HUES6 (cell line): Measurements from ENCODE around the gene TET2.

Experiments
- H3K27ac ChIP-seq: 2 replicates; pipeline ENCODE4 v1.7.0; 2013; ENCODE audit warnings: low read depth, mild to moderate bottlenecking, low read length, inconsistent platforms
- H3K27me3 ChIP-seq: 2 replicates; pipeline ENCODE4 v1.6.1; 2013; ENCODE audit warnings: low read length; ENCODE audit not compliant: control insufficient read depth, insufficient read depth
- H3K36me3 ChIP-seq: 2 replicates; pipeline ENCODE4 v1.6.1; 2013; ENCODE audit warnings: low read length; ENCODE audit not compliant: control insufficient read depth, insufficient read depth
- H3K4me1 ChIP-seq: 2 replicates; pipeline ENCODE4 v1.6.1; 2013; ENCODE audit warnings: low read length; ENCODE audit not compliant: control insufficient read depth, insufficient read depth
- H3K4me3 ChIP-seq: 2 replicates; pipeline ENCODE4 v1.5.1; 2013; ENCODE audit warnings: low read depth, low read length
- H3K9ac ChIP-seq: one replicate; pipeline ENCODE4 v1.6.1; 2013; ENCODE audit warnings: mild to moderate bottlenecking, low read length
- H3K9me3 ChIP-seq: 2 replicates; pipeline ENCODE4 v1.6.1; 2013; ENCODE audit warnings: low read depth, low read length; ENCODE audit not compliant: control insufficient read depth, insufficient read depth

TET2 gene

GRCh38 chr4:105186701-105187161 is 40.1 kb downstream of the TET2 start:
- no peaks in the 10 kb centered on the region for H3K4me1 ChIP-seq
- H3K36me3 ChIP-seq, result no peaks in the 10 kb centered on the region
- H3K27ac ChIP-seq, result no peak overlapping the region
- no peaks in the 10 kb centered on the region for H3K27me3 ChIP-seq
- H3K9me3 ChIP-seq, result no peaks in the 10 kb centered on the region
- no peak overlapping the region for H3K4me3 ChIP-seq
- H3K9ac ChIP-seq, result no peak overlapping the region

GRCh38 chr4:105189855-105190650 is 43.4 kb downstream of the TET2 start:
- no peak overlapping the region for H3K27ac ChIP-seq
- no peaks in the 10 kb centered on the region for H3K36me3 ChIP-seq
- H3K9me3 ChIP-seq, result no peaks in the 10 kb centered on the region
- no peaks in the 10 kb centered on the region for H3K27me3 ChIP-seq
- H3K9ac ChIP-seq, result no peak overlapping the region
- H3K4me1 ChIP-seq, result no peaks in the 10 kb centered on the region
- no peak overlapping the region for H3K4me3 ChIP-seq

- H3K4me1 ChIP-seq, result no peaks in the 10 kb centered on the region
- H3K36me3 ChIP-seq, result no peaks in the 10 kb centered on the region
- H3K9me3 ChIP-seq, result no peaks in the 10 kb centered on the region
- H3K9ac ChIP-seq, result no peak overlapping the region
- H3K4me3 ChIP-seq, result no peak overlapping the region
- H3K27ac ChIP-seq, result no peak overlapping the region
- H3K27me3 ChIP-seq, result no peaks in the 10 kb centered on the region
Measured at GRCh38 chr4:105191621-105192210, 45.0 kb downstream of the TET2 start.

DNA sequence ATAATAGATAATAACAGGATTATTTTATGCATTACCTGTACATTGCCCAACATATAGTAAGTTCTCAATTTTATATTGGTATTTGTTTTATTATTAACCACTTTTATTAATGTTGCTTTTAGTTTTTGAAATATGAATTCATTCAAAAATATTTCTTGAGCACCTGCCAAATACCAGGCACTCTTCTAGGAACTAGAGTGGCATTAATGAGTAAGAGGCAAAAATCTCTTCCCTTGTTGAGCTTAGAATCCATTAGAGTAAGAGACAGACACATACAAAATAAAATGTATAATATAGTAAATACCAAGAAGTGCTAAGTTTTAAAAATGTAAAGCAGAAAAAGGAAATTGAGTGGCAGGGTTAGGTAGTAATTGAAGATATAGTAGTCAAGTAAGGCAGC is 45.8 kb downstream of the TET2 start:
- Histone ChIP-seq H3K9ac (no peak overlapping the region), H3K4me3 (no peak overlapping the region), H3K27ac (no peak overlapping the region)

DNA sequence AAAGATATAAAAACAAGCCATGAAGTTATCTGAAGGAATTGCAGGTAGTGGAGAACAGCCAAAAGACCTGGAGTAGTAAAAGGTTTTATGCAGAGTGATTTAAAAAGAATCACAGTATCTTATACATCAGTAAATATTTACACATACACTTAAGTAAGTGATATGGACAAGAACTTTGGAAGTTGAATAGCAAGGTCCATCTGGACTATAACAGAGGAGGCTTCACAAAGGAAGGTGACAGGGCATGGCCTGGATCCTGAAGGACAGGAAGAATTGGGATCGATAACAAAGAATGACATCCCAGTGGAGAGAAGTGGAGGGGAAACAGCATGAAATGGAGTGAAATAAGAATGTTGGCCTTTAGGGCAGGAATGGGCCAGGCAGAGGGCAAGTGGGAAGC is 46.2 kb downstream of the TET2 start:
- no peak overlapping the region for H3K4me3 ChIP-seq
- H3K4me1 ChIP-seq, result no peaks in the 10 kb centered on the region
- H3K36me3 ChIP-seq, result no peaks in the 10 kb centered on the region
- H3K27me3 ChIP-seq, result no peaks in the 10 kb centered on the region
- H3K9ac ChIP-seq, result no peak overlapping the region
- no peaks in the 10 kb centered on the region for H3K9me3 ChIP-seq
- no peak overlapping the region for H3K27ac ChIP-seq

More for the DNA sequence above, 45.8 kb downstream of the TET2 start:
- Histone ChIP-seq H3K27me3 (no peaks in the 10 kb centered on the region), H3K9me3 (no peaks in the 10 kb centered on the region), H3K4me1 (no peaks in the 10 kb centered on the region), H3K36me3 (no peaks in the 10 kb centered on the region)

DNA sequence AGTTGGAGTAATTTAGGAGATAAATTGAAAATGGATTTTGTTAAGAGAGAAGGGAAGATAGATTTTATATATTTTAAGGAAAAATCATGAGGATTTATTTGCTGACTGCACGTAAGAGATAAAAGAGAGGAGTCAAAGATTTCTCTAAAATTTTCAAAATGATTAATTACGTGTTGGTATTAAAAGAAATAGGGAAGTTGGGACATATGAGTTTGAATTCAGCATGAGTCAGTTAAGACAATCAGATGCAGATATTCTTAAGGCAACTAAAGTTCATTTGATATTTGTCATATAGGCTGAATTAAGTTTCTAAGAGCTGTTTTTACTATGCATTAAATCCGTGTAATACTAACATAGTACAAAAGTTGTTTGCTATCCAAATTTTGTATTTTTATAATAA is 46.9 kb downstream of the TET2 start:
- H3K27me3 ChIP-seq, result no peaks in the 10 kb centered on the region
- H3K4me3 ChIP-seq, result no peak overlapping the region
- H3K36me3 ChIP-seq, result no peaks in the 10 kb centered on the region
- H3K9ac ChIP-seq, result no peak overlapping the region
- no peaks in the 10 kb centered on the region for H3K9me3 ChIP-seq
- H3K27ac ChIP-seq, result no peak overlapping the region
- H3K4me1 ChIP-seq, result no peaks in the 10 kb centered on the region

GRCh38 chr4:105194328-105195231 is 47.9 kb downstream of the TET2 start:
- Histone ChIP-seq H3K4me1 (no peaks in the 10 kb centered on the region), H3K27me3 (no peaks in the 10 kb centered on the region), H3K9ac (no peak overlapping the region), H3K4me3 (no peak overlapping the region), H3K27ac (no peak overlapping the region), H3K36me3 (no peaks in the 10 kb centered on the region), H3K9me3 (no peaks in the 10 kb centered on the region)

- Histone ChIP-seq H3K4me1 (no peaks in the 10 kb centered on the region), H3K4me3 (no peak overlapping the region), H3K9me3 (no peaks in the 10 kb centered on the region), H3K27me3 (no peaks in the 10 kb centered on the region), H3K9ac (no peak overlapping the region), H3K27ac (no peak overlapping the region), H3K36me3 (no peaks in the 10 kb centered on the region)
Measured at GRCh38 chr4:105196523-105197145, 50.0 kb downstream of the TET2 start.

GRCh38 chr4:105197777-105198176 is 51.1 kb downstream of the TET2 start:
- no peaks in the 10 kb centered on the region for H3K4me1 ChIP-seq
- no peaks in the 10 kb centered on the region for H3K36me3 ChIP-seq
- H3K27me3 ChIP-seq, result no peaks in the 10 kb centered on the region
- H3K27ac ChIP-seq, result no peak overlapping the region
- H3K9ac ChIP-seq, result no peak overlapping the region
- no peak overlapping the region for H3K4me3 ChIP-seq
- no peaks in the 10 kb centered on the region for H3K9me3 ChIP-seq

- H3K9me3 ChIP-seq, result no peaks in the 10 kb centered on the region
- no peaks in the 10 kb centered on the region for H3K27me3 ChIP-seq
- H3K36me3 ChIP-seq, result no peaks in the 10 kb centered on the region
- H3K27ac ChIP-seq, result no peak overlapping the region
- H3K9ac ChIP-seq, result no peak overlapping the region
- H3K4me3 ChIP-seq, result no peak overlapping the region
- H3K4me1 ChIP-seq, result no peaks in the 10 kb centered on the region
Measured at GRCh38 chr4:105198541-105198940, 51.9 kb downstream of the TET2 start.
